HG03066 (cell line): ENCODE results near the gene SEMA6D.
"Not testable (repeated sequence)": the region's sequence is repeated elsewhere in the genome, so short reads cannot be mapped to it uniquely, and the experiment has no call there.

ENCODE experiments used
- ATAC-seq: cut with Tn5 transposase; IDR thresholded peaks from one replicate; pipeline ENCODE4 v1.9.1; 2021; ENCODE audit warnings: low read depth; ENCODE audit not compliant: unreplicated experiment

Gene SEMA6D

DNA sequence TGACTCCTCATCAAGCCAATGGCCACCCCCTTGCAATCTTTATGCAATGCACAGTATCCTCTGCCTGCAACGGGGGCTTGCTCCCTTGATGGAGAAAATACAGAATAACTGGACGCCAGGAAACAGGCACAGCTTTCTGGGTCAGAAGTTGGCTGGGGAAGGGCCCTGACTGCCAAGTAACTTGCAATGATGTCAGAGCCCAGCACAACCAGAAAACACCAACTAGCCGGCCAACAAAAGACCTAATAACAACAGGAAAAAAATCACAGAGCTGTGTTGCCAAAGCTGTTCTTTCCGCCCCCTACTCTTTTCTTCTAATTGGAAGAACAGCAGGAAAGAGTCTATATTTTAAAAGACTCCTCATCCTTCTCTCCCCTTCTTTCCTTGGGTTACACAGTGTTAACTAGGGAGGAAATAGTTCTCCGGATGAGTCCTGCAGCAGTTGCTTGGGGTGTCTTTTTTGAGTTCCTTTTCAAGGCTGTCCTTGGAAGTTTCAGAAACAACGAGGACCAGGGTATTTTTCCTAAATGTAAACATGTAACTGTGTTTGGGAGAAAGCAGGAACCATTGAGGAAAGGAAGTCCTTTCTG lies 1.4 kb upstream of the SEMA6D start:
- no peak for ATAC-seq

DNA sequence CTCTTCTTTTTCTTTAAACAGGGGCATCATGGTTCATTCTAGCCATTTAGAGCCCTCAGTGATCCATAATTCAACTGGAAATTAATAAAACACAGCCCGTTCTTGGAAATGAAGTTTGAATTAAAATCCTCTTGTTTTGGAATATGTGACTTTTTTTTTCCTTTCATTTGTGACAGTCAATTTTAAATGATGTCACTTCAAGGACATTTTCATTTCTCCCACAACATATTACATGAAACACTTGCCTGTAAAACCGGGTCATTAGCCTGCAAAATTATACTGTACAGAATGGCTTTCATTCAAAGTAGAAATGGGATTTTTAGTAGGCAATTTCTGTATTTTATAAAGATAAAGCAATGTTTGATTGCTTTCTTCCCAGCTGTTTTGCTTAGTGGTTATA lies 789 bp upstream of the SEMA6D start:
- no peak for ATAC-seq

DNA sequence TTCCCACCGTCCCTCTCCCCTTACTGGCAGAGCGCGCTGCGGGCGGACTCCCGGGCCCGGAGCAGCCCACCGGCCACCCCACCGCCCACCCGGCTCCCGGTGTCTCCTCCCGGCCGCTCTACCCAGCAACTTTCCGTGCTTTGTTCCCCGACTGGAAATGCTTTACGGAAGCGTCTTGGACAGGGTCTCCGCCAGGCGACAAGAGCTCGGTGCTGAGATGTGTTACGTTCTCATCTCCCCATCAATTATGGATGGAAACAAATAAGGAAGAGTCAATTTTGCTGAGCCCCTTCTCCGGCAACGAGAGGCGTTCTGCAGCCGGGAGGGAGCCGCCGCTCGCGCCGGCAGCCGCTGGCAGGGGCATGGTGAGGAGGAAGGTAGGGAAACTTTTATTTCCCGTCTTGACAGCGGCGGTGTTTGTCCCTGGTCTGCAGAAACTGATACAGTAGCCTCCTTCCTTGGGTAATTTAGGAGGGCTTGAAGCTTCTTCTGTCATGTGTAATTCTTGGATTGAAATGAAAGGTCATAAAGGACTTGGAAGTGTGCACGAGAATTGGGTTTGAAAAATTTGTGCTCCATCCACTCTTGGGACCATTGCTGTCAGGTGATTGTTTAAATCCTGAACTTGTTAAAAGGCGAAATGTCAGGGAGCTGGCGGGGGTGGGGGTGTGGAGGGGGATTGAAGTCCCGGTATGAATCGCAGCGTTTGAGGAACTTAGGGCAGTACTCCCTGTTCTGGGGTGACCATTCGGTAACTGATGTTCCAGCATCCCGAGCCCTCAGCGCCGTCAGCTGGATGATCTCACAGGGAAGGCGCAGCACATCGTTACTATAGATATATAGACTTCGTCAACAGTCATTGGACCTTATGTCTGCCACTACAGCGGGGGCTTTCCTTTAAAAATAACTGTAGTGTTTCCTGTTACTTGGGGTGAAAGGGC lies 1.5 kb downstream of the SEMA6D start:
- no peak for ATAC-seq

DNA sequence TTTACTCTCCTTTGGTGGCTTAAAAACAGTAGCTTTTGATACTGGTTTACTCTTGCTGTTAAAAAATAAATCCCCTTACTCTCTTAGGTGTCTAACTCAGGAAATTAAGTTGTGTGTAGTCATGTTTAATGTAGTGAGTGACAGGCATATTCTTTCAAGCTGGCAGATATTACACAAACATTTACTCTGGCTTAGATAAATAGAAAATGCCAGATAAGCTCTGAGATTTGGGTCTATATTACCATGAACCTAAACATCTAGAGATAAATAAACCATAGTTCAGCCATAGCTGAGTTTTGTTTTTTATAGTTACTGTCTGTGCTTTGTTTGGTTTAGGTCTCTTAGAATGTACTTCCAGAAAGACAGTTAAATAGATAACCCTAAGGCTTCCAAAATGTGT lies 2.4 kb downstream of the SEMA6D start:
- no peak for ATAC-seq

DNA sequence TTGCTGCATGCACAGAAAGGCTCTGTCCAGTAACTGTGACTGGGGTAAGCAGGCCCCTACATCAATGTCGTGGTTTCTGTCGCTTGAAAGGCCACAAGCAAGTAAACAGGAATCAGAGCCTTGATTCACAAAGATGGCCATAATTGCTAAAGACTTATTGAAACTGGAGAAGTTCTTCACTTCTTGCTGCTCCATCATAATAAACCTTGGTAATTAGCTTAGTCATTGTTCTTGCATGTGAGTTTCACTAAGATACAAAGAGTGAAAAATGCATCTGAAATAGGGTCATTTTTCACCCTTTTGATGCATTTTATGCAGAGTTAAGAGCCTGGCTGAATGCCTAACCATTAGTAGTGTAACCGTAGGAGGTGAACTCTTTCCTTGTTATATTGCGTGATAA lies 3.2 kb downstream of the SEMA6D start:
- ATAC-seq, result no peak

DNA sequence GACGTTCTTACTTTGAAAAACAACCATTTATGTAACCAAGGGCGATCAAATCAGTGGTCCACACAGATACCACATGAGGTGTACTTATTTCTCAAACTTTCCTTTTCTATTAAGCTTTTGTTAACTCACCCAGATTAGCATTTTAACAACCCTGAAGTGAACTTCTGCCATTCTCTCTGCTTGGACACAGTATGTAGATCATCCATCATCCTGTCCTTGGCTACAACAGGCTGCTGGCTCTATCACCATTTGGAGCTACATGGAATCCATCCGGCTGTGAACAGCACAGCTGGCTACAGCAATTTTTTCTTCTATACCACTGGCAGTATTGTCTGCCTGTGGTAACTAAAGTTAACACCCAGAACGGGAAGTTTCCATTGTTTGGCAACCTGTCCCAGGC lies 4.4 kb downstream of the SEMA6D start:
- ATAC-seq, result no peak

DNA sequence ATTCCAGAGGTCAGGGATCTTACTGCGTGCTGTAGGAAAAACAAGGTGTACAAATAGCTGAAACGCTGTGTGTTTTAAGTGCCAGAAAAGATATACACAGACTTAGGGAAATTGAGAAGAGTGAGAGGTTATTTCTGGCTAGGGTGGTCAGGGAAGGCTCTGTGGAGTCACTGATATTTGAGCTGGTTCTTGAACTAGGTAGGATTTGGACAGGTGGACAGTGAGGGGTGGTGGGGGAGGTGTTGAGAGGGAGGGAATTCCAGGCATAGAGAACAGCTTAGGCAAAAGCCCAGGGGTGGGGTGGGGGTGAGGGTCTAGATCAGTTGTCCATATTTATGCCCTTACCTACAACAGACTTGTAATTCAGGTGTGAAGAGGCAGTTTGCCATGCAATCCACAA lies 7.0 kb downstream of the SEMA6D start:
- no peak for ATAC-seq

DNA sequence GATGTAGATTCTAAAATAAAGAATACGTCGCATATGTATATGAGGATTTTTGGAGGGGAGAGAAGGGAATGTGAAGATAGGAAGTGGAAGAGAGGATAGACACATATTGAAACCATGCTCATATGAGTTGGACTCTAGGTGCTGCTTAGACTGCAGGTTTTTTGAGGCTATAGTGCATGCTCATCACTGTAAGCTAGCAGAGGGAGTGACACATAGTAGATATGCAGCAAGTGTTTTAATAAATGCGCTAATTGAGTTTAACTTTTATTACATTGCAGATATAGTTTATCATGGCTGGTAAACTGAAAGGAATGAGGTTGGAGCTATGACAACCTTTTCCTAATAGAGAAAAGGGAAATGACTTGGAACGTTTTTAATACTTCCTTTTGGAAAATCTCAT lies 7.7 kb downstream of the SEMA6D start:
- no peak for ATAC-seq

DNA sequence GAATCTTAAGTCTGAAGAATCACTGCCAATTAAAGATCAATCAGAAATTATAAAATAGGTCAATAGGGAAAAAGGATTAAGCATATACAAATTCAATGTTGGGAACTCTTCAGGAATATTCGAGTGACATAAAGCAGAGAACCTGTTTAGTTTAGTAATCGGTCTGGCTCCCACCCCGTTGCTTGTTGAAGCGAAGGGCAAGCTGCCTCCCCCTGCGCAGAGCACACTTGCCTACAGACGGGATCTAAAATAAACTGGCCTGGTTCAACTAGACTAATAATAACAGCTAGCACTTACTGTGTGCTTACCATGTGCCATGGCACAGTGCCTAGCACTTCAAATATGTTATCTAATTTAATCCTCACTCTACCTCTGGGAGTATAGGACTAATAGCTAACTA lies 8.6 kb downstream of the SEMA6D start:
- ATAC-seq, result no peak

DNA sequence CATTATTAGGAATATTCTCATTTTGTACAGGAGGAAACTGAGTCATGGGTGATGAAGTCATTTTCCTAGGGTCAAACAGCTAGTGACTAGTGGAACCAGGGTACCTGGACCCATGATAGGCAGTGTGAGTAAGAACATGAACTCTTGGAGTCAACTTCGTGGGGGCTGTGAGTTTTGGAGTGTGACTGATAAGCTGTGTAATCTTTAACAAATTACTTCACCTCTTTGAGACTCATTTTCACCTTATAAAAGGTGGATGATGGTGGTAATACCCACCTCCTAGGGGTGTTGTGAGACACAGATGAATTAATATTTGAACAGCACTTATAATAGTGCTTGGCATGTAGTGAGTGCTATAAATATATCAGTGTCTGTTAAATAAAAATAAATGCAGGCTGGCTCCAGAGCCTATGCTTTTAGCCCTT lies 9.1 kb downstream of the SEMA6D start:
- no peak for ATAC-seq

DNA sequence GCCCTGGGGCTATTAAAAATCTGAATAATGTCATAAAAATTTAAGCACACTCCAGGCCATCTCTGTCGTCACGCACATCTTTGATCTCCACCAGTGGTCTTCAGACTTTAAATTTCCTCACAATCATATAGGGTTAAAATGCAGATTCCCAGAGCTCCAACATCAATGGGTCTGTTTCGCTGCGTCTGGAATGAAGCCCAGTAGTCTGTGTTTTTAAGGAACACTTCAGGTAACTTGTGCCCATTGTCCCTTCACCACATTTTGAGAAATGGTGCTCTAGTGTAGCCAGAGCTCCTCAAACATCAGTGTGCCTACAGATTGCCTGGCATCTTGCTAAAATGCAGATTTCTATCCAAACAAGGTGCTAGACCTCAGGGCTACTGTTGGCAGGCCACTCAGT lies 9.8 kb downstream of the SEMA6D start:
- ATAC-seq, result no peak

DNA sequence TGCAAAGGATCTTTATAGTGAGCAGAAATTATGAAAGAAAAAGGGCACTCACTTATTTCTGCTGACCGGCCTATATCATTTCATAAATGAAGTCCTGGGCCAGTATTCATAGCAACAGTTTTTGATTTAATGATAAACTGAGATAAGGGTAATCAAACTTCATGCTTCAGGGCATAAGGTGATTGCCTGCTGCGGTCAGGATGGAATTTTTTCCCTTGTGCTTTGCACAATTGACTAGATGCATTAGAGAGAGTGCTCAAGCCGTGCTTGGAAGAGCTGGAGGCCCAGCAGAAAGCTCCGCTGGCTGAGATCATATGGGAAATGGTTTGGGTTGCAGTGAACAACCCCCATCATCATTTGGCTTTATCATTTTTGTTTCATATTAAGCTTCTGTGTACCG lies 10.4 kb downstream of the SEMA6D start:
- ATAC-seq, result no peak

DNA sequence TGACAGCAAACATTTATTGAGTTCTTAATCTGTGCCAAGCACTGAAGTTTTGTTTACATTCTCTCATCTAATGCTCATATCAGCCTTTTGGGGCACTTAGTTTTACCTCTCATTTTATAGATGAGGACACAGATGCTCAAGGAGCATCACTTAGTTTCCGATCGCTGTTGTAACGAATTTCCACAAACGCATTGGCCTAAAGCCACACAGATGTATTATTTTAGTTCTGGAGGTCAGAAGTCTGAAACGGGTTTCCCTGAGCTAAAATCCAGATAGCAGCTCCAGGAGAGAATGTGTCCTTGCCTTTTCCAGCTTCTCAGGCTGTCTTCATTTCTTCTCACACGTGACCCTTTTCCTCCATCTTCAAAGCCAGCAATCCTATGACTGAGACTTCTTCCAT lies 11.1 kb downstream of the SEMA6D start:
- ATAC-seq, result no peak

DNA sequence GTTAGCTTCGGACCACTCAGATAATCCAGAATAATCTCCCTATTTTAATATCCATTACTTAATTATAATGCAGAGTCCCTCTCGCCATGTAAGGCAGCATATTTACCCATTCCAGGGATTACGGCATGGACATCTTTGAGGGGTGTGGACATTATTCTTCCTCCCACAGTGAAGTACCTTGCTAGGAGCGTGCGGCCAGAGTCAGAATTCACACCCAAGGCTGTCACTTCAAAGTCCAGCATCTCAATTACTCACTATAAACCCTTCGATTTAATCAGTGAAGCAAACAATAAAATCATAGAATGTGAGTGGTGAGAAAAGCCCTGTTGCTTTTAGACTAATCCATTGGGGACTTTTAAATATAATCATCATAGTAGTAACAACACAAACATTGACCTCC lies 11.6 kb downstream of the SEMA6D start:
- no peak for ATAC-seq

DNA sequence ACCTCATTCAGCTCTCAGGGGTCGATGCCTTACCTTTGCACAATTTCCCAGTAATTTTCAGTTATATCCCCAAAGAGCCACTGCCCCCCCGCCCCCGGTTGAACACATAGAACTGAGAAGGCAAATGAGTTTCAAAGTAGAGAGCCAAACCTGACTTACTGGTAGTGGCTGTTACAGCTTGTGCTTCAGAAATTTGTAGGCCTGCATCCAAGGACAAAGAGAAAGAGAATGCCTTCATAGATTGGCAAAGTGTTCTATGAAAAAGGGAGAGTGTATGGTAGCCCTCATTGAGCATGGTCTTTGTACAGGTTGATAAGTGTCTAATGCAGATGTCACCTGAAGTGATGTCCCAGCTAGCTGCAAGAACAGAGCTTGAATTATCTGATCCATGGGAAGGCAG lies 13.9 kb downstream of the SEMA6D start:
- ATAC-seq, result no peak

DNA sequence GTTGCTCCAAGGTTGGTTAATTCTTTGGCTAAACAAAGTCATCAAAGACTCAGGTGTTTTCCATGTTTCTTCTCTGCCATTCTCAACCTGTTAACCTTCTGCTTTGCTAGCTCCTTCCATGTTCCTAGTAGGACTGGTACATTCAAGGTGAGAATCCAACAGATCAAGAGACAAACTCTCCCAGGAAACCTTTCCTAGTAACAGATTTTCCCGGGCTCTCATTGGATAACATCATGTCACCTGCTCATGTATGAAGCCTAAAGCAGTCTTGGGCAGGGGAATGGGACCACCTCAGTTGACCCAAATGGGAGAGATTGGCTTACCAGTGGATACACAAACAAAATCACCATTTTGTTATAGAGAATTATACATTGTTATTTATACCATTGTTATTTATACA lies 14.9 kb downstream of the SEMA6D start:
- no peak for ATAC-seq

DNA sequence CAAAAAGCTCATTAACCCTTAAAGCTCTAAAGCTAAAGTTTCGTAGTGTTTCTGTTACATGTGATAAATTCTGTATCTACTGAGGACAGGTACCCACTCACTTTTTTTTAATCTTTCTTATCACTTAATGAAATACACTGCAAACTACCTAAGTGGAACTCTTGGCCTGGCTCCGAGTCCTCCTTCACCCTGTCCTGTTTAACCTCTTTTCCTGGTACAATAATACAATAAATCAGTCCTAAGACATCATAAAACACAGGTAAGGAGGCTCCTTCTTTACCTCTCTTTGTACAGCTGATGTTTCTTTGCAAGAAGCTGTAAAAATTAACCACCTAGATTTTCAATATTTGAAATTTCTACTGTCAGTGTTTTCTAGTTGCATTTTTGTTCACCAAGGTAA lies 15.8 kb downstream of the SEMA6D start:
- no peak for ATAC-seq

DNA sequence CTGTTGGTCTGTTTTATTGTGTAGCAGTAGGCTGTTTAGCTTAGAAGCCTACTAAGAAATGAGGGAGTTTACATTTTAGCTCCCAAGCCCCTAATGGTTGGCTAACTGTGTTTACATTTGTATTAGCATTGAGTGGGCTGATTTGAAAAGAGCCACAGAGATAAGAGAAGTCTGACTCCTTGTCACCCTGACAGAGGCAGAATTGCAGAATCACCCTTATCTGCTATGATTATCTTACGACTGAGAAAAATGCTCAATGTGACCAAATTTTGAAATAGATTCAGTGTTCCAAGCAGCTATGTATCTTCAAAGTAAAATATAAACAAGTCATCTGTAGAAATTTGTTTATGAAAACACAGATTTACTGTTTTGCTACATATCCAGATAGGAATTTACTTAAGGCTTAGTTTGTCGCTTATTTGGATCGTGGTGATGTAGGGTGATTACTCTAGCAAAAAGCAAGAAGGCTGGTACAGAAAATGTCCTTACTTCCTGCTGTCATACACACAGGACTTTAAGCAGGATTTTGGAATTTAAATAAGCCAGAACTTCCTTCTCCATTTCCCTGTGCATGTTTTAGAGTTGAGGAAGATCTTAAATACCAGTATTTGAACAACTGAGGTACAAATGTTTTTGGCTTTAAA lies 19.0 kb downstream of the SEMA6D start:
- ATAC-seq, result no peak

DNA sequence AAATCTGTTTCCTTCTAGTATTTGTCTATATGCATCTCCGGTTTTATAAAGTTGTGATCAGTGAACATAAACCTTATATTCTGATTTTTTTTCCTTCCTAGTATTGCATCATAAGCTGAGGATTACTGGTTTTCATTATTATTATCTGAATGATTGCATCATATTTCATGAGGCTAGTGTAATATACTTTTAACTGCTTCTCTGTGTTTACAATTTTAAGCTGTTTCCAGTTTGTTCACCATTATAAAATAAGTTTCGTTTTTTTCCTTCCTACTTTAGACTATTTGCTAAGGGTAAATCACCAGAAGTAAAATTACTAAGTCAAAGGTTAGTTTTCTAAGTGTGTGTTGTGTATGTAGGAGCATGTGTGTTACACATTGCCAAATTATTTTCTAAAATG lies 20.2 kb downstream of the SEMA6D start:
- no peak for ATAC-seq

DNA sequence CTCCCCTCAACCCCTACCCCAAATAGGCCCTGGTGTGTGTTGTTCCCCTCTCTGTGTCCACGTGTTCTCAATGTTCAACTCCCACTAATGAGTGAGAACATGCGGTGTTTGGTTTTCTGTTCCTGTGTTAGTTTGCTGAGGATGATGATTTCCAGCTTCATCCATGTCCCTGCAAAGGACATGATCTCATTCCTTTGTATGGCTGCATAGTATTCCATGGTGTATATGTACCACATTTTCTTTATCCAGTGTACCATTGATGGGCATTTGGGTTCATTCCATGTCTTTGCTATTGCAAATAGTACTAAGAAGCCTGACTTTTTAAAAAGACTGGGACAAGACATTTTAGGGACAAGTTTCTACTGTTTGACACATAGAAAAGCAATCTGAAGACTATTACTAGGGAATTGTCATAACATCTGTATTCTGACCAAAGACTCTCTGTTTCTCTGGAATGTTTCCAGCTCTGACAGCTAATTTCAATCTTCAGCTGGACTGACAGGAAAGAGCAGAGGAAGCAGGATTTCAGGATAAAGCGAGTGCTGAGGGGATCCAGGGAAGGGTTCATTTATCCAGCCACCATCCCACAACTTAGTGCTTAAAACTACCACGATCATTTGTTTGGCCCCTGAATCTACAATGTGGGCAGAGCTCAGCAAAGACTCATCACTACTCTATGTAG lies 21.0 kb downstream of the SEMA6D start:
- not testable (repeated sequence) for ATAC-seq

DNA sequence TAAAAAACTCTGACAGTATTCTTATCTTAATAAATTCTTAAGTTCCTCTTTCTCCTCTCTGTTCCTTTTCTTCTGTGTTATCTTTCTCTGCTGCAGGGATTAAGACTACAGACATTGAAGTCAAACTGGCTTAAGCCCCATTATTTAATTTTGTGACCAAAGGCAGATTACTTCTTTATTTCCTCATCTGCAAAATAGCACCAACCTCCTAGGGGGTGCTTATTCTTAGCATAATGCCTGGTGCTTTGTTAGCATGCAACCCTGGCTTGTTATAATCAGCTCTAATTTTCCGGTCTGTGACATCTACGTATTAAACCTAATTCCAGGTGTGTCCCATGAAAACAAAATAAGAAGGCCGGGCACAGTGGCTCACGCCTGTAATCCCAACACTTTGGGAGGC lies 23.8 kb downstream of the SEMA6D start:
- no peak for ATAC-seq
